ENCODE data around the gene SEMA6D.

- no peak for TF ChIP-seq POLR2A (IDR thresholded peaks at IDR 0.05; ENCODE audit: low read depth, low read length)
- TF ChIP-seq POLR2AphosphoS5 (IDR thresholded peaks at IDR 0.05; ENCODE audit: low read depth, low read length), result no peak
- no peak for TF ChIP-seq TAF1 (IDR thresholded peaks at IDR 0.05; ENCODE audit: low read depth, low read length)
- TF ChIP-seq SPI1 (IDR thresholded peaks at IDR 0.05; ENCODE audit: low read depth, low read length), result no peak
- TF ChIP-seq POU2F2 (IDR thresholded peaks at IDR 0.05; ENCODE audit: low read depth, low read length), result no peak
Observed at GRCh38 chr15:47727676-47728075, 10.4 kb downstream of the SEMA6D start.

Data from GM12891 (cell line).